Astrocyte of the spinal cord (primary cell): ENCODE results near the gene UBTD2.

Source experiments
- DNase-seq: peaks from one replicate; pipeline ENCODE4 v3.0.0; 2011; ENCODE audit warnings: low read depth, low spot score
- H3K4me3 ChIP-seq: 2 replicates; pipeline ENCODE4 v1.5.1; 2011; ENCODE audit warnings: low read depth, mild to moderate bottlenecking, low read length, moderate library complexity
- in situ Hi-C: cut with HindIII; loops from 2 replicates; pipeline ENCODE4 v1.10.0; 2017; ENCODE audit warnings: low sequenced_read_pairs
- TF ChIP-seq, protein P1 (sequence below): IDR thresholded peaks from 2 replicates; pipeline ENCODE4 v1.5.1; 2012; ENCODE audit warnings: low read depth, mild to moderate bottlenecking, low read length, inconsistent platforms

Gene UBTD2

DNA sequence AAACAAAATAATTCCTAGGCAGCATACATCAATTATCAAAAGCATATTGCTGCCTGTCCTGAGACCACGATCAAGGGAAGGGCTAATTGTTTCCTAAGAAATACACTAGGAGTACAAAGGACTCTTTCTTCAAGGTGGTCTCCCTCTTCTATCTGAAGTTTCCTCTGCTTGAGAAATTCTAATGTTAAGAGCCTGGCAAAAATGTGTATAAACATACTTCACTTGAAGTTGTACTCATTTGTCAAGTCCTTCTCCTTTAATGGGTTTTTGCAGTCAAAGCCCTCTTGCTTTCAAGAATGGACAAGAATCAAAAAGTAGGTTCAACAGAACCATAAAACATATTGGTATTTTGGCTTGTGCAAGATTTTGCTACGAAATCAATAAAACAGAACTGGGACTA is 31.1 kb downstream of the UBTD2 start:
- no peak for DNase-seq
- in situ Hi-C loops, result no loop called here
- TF ChIP-seq, protein P1, sequence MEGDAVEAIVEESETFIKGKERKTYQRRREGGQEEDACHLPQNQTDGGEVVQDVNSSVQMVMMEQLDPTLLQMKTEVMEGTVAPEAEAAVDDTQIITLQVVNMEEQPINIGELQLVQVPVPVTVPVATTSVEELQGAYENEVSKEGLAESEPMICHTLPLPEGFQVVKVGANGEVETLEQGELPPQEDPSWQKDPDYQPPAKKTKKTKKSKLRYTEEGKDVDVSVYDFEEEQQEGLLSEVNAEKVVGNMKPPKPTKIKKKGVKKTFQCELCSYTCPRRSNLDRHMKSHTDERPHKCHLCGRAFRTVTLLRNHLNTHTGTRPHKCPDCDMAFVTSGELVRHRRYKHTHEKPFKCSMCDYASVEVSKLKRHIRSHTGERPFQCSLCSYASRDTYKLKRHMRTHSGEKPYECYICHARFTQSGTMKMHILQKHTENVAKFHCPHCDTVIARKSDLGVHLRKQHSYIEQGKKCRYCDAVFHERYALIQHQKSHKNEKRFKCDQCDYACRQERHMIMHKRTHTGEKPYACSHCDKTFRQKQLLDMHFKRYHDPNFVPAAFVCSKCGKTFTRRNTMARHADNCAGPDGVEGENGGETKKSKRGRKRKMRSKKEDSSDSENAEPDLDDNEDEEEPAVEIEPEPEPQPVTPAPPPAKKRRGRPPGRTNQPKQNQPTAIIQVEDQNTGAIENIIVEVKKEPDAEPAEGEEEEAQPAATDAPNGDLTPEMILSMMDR, result no peak
- no peak overlapping the region for H3K4me3 ChIP-seq

DNA sequence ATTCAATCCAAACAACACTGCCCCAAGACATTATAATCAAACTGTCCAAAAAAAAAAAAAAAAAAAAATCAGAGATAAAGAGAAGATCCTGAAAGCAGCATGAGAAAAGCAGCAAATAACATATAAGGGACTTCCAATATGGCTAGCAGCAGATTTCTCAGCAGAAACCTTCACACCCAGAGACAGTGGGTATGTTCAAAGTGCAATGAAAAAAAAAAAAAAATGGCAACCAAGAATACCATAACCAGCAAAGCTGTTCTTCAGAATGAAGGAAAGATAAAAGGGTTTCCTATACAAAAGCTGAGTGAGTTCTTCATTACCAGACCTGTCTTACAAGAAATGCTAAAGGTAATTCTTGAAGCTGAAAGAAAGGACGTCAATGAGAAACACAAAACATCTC is 32.1 kb downstream of the UBTD2 start:
- TF ChIP-seq, protein P1, result no peak
- DNase-seq, result no peak
- no peak overlapping the region for H3K4me3 ChIP-seq
- in situ Hi-C loops, result no loop called here

- no peak for DNase-seq
- no peak overlapping the region for H3K4me3 ChIP-seq
- in situ Hi-C loops, result no loop called here
- TF ChIP-seq, protein P1, result no peak
These were observed 34.9 kb downstream of the UBTD2 start for GRCh38 chr5:172248637-172249036.

- in situ Hi-C loops, result no loop called here
- no peak for DNase-seq
- TF ChIP-seq, protein P1, result no peak
- H3K4me3 ChIP-seq, result no peak overlapping the region
These were observed 37.9 kb downstream of the UBTD2 start for GRCh38 chr5:172245703-172246125.

- no peak overlapping the region for H3K4me3 ChIP-seq
- no peak for DNase-seq
- in situ Hi-C loops, result no loop called here
- TF ChIP-seq, protein P1, result no peak
These were observed 38.5 kb downstream of the UBTD2 start for GRCh38 chr5:172245046-172245445.

- H3K4me3 ChIP-seq, result no peak overlapping the region
- no peak for DNase-seq
- in situ Hi-C loops, result no loop called here
- TF ChIP-seq, protein P1, result no peak
These were observed 40.3 kb downstream of the UBTD2 start for GRCh38 chr5:172243302-172243701.

GRCh38 chr5:172238334-172238733 is 45.2 kb downstream of the UBTD2 start:
- TF ChIP-seq, protein P1, result no peak
- in situ Hi-C loops, result no loop called here
- no peak for DNase-seq
- no peak overlapping the region for H3K4me3 ChIP-seq
